Measurements from ENCODE around the gene ZNF473.
"Not testable (repeated sequence)": the region's sequence is repeated elsewhere in the genome, so short reads cannot be mapped to it uniquely, and the experiment has no call there.

- TF ChIP-seq CTCF, POLR2AphosphoS5 (IDR thresholded peaks at IDR 0.05): not testable (repeated sequence)
Observed at GRCh38 chr19:50098892-50099291, 73.1 kb downstream of the ZNF473 start.
